ENCODE measurements around the gene GPR155.

DNA sequence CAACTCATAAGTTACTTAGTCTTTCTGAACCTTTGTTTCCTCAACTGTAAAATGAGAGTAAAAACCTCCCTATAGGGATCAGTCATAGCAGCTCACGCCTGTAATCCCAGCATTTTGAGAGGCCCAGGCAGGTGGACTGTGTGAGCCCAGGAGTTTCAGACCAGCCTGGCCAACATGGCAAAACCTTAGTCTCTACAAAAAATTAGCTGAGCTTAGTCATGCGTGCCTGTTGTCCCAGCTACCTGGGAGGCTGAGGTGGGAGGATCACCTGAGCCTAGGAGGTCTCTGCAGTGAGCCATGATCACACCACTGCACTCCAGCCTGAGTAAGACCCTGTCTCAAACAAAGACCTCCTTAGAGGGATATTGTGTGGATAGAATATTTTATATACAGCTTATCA is 2.3 kb downstream of the GPR155 start:
- TF ChIP-seq, protein P1, sequence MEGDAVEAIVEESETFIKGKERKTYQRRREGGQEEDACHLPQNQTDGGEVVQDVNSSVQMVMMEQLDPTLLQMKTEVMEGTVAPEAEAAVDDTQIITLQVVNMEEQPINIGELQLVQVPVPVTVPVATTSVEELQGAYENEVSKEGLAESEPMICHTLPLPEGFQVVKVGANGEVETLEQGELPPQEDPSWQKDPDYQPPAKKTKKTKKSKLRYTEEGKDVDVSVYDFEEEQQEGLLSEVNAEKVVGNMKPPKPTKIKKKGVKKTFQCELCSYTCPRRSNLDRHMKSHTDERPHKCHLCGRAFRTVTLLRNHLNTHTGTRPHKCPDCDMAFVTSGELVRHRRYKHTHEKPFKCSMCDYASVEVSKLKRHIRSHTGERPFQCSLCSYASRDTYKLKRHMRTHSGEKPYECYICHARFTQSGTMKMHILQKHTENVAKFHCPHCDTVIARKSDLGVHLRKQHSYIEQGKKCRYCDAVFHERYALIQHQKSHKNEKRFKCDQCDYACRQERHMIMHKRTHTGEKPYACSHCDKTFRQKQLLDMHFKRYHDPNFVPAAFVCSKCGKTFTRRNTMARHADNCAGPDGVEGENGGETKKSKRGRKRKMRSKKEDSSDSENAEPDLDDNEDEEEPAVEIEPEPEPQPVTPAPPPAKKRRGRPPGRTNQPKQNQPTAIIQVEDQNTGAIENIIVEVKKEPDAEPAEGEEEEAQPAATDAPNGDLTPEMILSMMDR (IDR thresholded peaks at IDR 0.05), result no peak
- TF ChIP-seq POLR2A (IDR thresholded peaks at IDR 0.05) (no peak), POLR2AphosphoS5 (IDR thresholded peaks at IDR 0.05) (no peak), EP300 (IDR thresholded peaks at IDR 0.05) (no peak)

Data from gastroesophageal sphincter (tissue), 3 donors.